DMS153 treated with DMSO at 0.1 percent for 48 hours (cell line): ENCODE results near the gene HIP1R.
"Not testable (repeated sequence)": the region's sequence is repeated elsewhere in the genome, so short reads cannot be mapped to it uniquely, and the experiment has no call there.

ENCODE experiments used
- DNase-seq: peaks from one replicate; lab custom pipeline; 2025; ENCODE audit not compliant: unreplicated experiment; lab: John Stamatoyannopoulos, UW

HIP1R gene

DNA sequence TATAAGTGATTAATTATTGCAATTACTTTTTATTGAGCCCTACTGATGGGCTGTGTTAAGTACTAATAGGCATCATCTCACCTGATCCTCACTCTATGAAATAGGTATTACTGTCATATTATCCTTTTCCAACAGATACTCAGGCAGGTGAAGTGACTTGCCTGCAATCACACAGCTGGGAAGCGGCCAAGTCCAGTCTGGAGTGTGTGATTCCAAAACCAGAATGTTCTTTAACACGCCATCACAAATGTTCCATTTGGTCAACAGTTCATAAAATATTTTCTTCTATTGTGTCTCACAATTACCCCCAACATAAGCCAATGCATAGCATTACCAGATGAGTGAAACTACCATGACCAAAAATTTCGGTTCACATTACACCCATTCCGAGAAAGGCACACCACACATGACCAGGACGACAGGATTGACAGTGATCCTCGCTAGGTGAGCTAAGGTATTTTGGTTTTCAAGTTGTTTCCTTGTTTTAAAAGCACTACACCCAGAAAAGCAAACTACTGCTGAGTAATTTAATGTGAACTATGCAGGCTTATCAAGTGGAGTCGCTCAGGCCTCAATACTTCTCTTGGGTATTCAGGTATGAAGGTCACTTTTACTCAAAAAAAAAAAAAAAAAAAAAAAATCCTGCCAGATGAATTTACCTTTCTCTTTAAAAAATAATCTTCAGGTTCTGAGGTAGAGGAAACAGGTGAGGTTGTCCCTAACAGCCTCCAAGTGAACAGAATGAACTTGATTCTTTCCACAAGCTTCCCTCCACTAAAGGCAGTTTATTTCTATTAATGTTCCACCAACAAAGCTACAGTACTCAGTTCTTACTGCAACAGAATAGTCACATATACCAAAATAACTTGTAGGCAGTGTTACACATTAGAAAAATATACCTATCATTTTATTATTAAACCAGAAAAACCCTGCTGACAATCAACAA lies 58.2 kb downstream of the HIP1R start:
- no peak for DNase-seq

- no peak for DNase-seq
These were observed 59.2 kb downstream of the HIP1R start for GRCh38 chr12:122894193-122895121.

DNA sequence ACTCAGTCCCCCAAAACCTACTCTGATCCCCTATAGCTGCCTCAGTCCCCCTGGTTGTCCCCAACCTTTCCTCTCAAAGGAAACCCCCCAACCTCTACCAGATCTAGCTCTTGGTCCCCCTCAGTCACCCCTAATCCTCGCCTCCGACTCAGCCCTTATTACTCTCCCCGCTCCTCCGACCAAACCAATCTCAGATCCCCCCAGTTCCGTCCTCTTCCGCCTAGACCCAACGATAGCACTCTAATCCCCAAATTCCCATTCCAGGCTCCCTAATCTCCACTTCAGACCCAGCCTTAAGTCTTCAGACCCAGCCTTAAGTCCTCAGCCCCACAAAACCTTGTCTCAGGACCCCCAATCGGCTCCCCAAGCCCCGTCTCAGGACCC lies 60.1 kb downstream of the HIP1R start:
- DNase-seq, result no peak

DNA sequence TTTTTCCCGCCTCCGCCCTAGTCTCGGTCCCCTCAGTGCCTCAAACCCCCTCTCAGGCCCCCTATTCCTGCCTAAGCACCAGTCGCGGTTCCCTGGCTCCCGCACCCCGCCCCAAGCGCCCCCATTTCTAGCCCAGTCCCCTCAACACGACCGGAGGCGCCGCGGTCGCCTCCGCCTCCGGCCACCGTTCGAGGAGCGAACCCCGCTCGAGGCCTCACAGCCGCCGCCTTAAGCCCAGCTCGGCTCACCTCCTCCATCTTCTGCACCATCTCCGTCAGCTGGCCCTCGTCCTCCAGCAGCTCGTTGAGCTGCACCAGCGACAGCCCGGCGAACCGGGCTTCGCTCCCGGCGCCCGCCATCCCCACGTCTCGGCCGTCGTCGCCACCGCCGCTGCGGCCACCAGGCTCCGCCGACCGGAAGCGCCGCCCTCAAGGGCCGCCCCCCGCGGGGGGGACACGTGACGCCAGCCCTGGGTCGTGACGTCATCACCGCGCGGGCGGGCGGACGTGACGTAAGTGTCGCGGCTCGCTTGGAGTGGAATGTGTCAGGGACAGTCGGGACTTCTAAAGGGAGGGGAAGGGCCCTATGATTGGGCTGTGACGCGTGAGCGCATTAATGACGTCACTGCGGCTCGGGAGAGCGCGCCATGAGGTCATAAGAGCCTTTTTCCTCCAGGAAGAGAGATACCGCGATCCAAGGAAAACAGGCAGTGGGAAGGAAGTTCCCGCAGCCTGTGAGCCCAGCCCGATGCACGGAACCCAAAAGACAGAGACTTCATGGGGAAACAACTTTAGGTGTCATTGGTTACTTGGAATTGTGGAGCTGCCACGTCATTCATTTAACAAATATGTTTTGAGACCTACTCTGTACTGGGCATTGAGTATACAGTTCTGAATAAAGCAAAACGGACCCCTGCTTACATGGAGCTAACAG lies 60.7 kb downstream of the HIP1R start, which contains the start of gene VPS37B:
Gene VPS37B, minus strand, starts transcription at position 421 of the 933 bp plus-strand sequence. Its CDS starts 62 bp downstream, at position 359.
- peak; percentile 43 for DNase-seq

GRCh38 chr12:122896662-122897061 lies 61.4 kb downstream of the HIP1R start:
- no peak for DNase-seq

DNA sequence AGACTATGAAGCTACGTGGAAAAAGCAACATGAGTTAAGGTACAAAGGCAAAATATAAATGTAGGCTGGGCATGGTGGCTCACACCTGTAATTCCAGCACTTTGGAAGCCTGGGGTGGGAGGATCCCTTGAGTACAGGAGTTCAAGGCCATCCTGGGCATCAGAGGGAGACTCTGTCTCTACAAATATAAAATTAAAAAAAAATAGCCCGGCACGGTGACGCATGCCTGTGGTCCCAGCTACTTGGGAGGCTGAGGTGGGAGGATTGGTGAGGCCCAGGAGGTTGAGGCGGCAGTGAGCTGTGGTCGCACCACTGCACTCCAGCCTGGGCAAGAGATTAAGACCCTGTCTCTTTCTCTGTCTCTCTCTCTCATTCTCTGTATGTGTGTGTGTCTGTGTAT lies 64.6 kb downstream of the HIP1R start:
- no peak for DNase-seq

DNA sequence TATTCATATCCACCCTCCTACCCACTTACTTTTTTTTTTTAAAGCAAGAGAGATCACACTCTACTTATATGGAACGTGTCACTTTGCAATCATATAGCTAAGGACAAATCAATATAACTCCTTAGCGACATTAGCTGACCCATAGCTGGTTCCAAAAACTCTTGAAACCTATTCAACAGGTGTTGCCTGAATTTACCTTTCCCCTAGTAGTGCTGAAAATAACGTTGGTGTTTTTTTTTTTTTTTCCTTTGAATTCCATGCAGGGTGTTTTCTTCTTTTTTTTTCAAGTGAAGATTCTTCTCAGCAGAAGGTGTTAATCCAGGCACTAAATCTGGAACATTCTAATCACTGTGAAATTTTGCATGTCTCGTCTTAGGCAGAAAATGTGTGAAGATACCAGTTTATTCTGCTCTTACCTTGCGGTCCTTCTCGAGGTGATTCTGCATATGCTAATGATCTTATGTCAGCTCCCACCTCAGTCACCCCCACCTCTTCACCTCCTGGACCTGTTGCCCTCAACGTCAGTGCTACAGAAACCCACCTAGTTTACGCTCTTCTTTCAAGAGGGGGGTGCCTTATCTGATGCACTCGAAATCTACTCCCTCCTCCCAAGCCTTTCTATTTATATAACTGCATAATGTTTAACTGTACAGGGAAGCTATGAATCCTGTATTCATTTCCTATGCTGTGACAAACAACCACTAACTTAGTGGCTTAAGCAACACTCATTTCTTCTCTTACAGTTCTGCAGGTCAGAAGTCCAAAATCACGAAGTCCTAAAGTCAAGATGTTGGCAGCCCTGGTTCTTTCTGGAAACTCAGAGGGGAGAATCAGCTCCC lies 67.8 kb downstream of the HIP1R start:
- DNase-seq, result no peak

GRCh38 chr12:122903693-122904034 lies 68.4 kb downstream of the HIP1R start:
- no peak for DNase-seq

DNA sequence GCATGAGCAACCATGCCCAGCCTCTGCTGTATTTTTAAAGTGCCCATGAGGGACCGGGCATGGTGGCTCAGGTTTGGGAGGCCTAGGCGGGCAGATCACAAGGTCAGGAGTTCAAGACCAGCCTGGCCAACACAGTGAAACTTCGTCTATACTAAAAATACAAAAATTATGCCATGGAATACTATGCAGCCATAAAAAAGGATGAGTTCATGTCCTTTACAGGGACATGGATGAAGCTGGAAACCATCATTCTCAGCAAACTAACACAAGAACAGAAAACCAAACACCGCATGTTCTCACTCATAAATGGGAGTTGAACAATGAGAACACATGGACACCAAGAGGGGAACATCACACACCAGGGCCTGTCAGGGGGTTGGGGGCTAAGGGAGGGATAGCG lies 70.0 kb downstream of the HIP1R start:
- not testable (repeated sequence) for DNase-seq

GRCh38 chr12:122908915-122909314 lies 73.7 kb downstream of the HIP1R start:
- no peak for DNase-seq

GRCh38 chr12:122909442-122910288 lies 74.4 kb downstream of the HIP1R start:
- DNase-seq, result peak; percentile 47
